Fibroblast of villous mesenchyme (primary cell): Measurements from ENCODE around the gene EXD2. TPM values are rescaled to one million over a fixed set of nuclear protein-coding genes. Genes with fewer than 3 reads are reported as not detected.

Source experiments
- DNase-seq: peaks from one replicate; pipeline ENCODE4 v3.0.0-alpha.2; 2010; ENCODE audit warnings: low read depth
- H3K4me3 ChIP-seq: 2 replicates; pipeline ENCODE4 v1.5.1; 2011; ENCODE audit warnings: low read depth, mild to moderate bottlenecking, low read length
- CTCF ChIP-seq: IDR thresholded peaks from 2 replicates; pipeline ENCODE4 v1.5.1; 2012; ENCODE audit warnings: low read depth, mild to moderate bottlenecking, low read length; ENCODE audit not compliant: insufficient read depth
- total RNA-seq: library from RNA; depleted of rRNA; stranded (reverse); fragments of >200 nt; gene quantifications from 2 replicates; pipeline ENCODE4 v1.2.3, GENCODE V29; 2012

The EXD2 gene
- 16.8 and 18.6 TPM in 2 replicates for total RNA-seq

GRCh38 chr14:69191340-69192111 is at the start of gene EXD2:
Gene EXD2 (plus strand): TSS chr14:69191498. CDS start chr14:69209471, 17,973 bp downstream.
- H3K4me3 ChIP-seq, result peak within 1 kb of the TSS; percentile 91
- peak; percentile 84 for DNase-seq
- no peak for TF ChIP-seq CTCF

GRCh38 chr14:69141550-69141949 is 49.7 kb upstream of the EXD2 start:
- H3K4me3 ChIP-seq, result no peak overlapping the region
- no peak for TF ChIP-seq CTCF
- DNase-seq, result no peak

- no peak overlapping the region for H3K4me3 ChIP-seq
- TF ChIP-seq CTCF, result no peak
- DNase-seq, result no peak
Observed at GRCh38 chr14:69142101-69142500, 49.2 kb upstream of the EXD2 start.

- no peak overlapping the region for H3K4me3 ChIP-seq
- no peak for DNase-seq
- no peak for TF ChIP-seq CTCF
Observed at GRCh38 chr14:69149461-69150244, 41.6 kb upstream of the EXD2 start.

GRCh38 chr14:69151458-69152180 is 39.7 kb upstream of the EXD2 start:
- peak overlapping the region; percentile 96 for H3K4me3 ChIP-seq
- DNase-seq, result peak; percentile 70
- TF ChIP-seq CTCF, result peak; percentile 33

- peak overlapping the region; percentile 96 for H3K4me3 ChIP-seq
- peak; percentile 45 for DNase-seq
- no peak for TF ChIP-seq CTCF
Observed at GRCh38 chr14:69152181-69152901, 39.0 kb upstream of the EXD2 start.
